HEK293 (cell line): ENCODE data around the gene PLP1.
"Not testable (repeated sequence)": the region's sequence is repeated elsewhere in the genome, so short reads cannot be mapped to it uniquely, and the experiment has no call there.

ENCODE experiments used
- CTCF ChIA-PET: fragments of 350-600 bp; formaldehyde crosslinking; extraction: SDS; loops from one replicate; lab custom pipeline; 2021; ENCODE audit warnings: antibody characterized with exemption; lab: Yijun Ruan, JAX
- POLR2A ChIA-PET: fragments of 300-600 bp; formaldehyde crosslinking; extraction: SDS; loops from one replicate; lab custom pipeline; 2020; ENCODE audit warnings: antibody characterized with exemption, inconsistent platforms; lab: Yijun Ruan, JAX
- H3K27ac ChIP-seq: fragments of 200-500 bp; sonication (Bioruptor generic); 2 replicates; pipeline ENCODE4 v1.5.1; 2014; ENCODE audit warnings: low read depth, low read length, control low read depth, inconsistent platforms; ENCODE audit errors: extremely low read depth
- H3K36me3 ChIP-seq, 2 experiments: fragments of 200-500 bp in 1 of 2; sonication (Bioruptor generic) in 1 of 2; 1 replicate in 1 of 2; 2 replicates in 1 of 2; pipeline ENCODE4 v1.5.1; 2014 to 2017; ENCODE audit warnings: inconsistent platforms in 2 of 2, low read length in 2 of 2; ENCODE audit not compliant: control insufficient read depth in 2 of 2, insufficient read depth in 1 of 2
- H3K4me1 ChIP-seq: fragments of 200-500 bp; sonication (Bioruptor generic); 2 replicates; pipeline ENCODE4 v1.5.1; 2014; ENCODE audit warnings: mild to moderate bottlenecking, low read length, inconsistent platforms; ENCODE audit not compliant: control insufficient read depth, insufficient read depth
- H3K4me3 ChIP-seq: 2 replicates; pipeline ENCODE4 v1.5.1; 2011; ENCODE audit warnings: low read depth, mild to moderate bottlenecking, control low read depth, low read length, moderate library complexity
- H3K9me3 ChIP-seq: fragments of 200-500 bp; sonication (Bioruptor generic); 2 replicates; pipeline ENCODE4 v1.5.1; 2014; ENCODE audit warnings: low read depth, low read length, inconsistent platforms; ENCODE audit not compliant: control insufficient read depth, insufficient read depth
- GFI1B ChIP-seq: fragments of 450-650 bp; formaldehyde crosslinking; IDR thresholded peaks from 2 replicates; pipeline ENCODE4 v1.5.1; 2016; ENCODE audit warnings: missing biosample characterization, missing genetic modification characterization
- ZFP3 ChIP-seq: fragments of 450-650 bp; formaldehyde crosslinking; IDR thresholded peaks from 2 replicates; pipeline ENCODE4 v1.5.1; 2016; ENCODE audit warnings: low read depth, missing biosample characterization, missing genetic modification characterization
- ZNF121 ChIP-seq: fragments of 450-650 bp; formaldehyde crosslinking; IDR thresholded peaks from 2 replicates; pipeline ENCODE4 v1.5.1; 2016; ENCODE audit warnings: missing biosample characterization, missing genetic modification characterization
- ZNF274 ChIP-seq, 2 experiments: fragments of 200-500 bp in 1 of 2; fragments of 450-650 bp in 1 of 2; sonication (Bioruptor generic) in 1 of 2; formaldehyde crosslinking in 1 of 2; IDR thresholded peaks; 2 replicates each; pipeline versions ENCODE4 v1.5.1 to v1.6.1; 2014 to 2016; ENCODE audit warnings: borderline replicate concordance in 1 of 2, inconsistent platforms in 1 of 2, low read length in 1 of 2, missing biosample characterization in 1 of 2, missing genetic modification characterization in 1 of 2
- ZNF423 ChIP-seq: fragments of 450-650 bp; formaldehyde crosslinking; IDR thresholded peaks from 2 replicates; pipeline ENCODE4 v1.5.1; 2016; ENCODE audit warnings: missing biosample characterization, missing genetic modification characterization
- ZNF654 ChIP-seq: fragments of 450-650 bp; formaldehyde crosslinking; IDR thresholded peaks from 2 replicates; pipeline ENCODE4 v1.5.1; 2016; ENCODE audit warnings: low read depth, missing biosample characterization, missing genetic modification characterization
- ZNF701 ChIP-seq: fragments of 450-650 bp; formaldehyde crosslinking; IDR thresholded peaks from 2 replicates; pipeline ENCODE4 v1.5.1; 2016; ENCODE audit warnings: missing biosample characterization, missing genetic modification characterization
- TF ChIP-seq, protein P1 (sequence below): fragments of 450-650 bp; formaldehyde crosslinking; IDR thresholded peaks from 2 replicates; pipeline ENCODE4 v1.5.1; 2016; ENCODE audit warnings: missing biosample characterization, missing genetic modification characterization, borderline replicate concordance
- TF ChIP-seq, protein P2 (sequence below): fragments of 450-650 bp; formaldehyde crosslinking; IDR thresholded peaks from 2 replicates; pipeline ENCODE4 v1.5.1; 2016; ENCODE audit warnings: missing biosample characterization, missing genetic modification characterization
- TF ChIP-seq, protein P3 (sequence below): fragments of 450-650 bp; formaldehyde crosslinking; IDR thresholded peaks from 2 replicates; pipeline ENCODE4 v1.5.1; 2017; ENCODE audit warnings: missing biosample characterization, missing genetic modification characterization

Gene PLP1

DNA sequence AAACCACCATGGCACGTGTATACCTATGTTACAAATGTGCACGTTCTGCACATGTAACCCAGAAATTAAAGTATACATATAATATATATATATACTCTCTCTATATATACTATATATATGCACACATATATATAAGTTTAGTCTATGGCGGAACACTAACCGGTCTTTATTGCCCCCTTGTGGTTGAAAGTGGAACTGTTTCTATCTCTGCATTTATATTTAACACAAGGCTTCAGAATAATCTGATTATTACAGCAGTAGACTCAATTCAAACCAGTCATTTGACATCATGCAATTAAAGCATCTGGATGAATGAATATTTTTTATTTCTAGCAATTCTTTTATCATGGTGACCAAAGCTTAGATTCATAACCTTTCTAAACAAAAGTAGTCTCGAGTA lies 40.9 kb downstream of the PLP1 start:
- ChIA-PET POLR2A (no interaction called here), CTCF (interaction anchor here (0.6 to 3.9 kb wide), 20 partner anchors 9 to 284 kb away, joined by 3 to 19 read pairs (median 4); partner anchors contain the start of genes RAB9B and TMEM31)
- Histone ChIP-seq H3K4me1 (no peaks in the 10 kb centered on the region), H3K9me3 (no peaks in the 10 kb centered on the region), H3K4me3 (no peak overlapping the region), H3K27ac (no peak overlapping the region), H3K36me3 (no peaks in the 10 kb centered on the region)
- TF ChIP-seq ZFP3 (tag by site-specific recombination) (no peak), GFI1B (tag by site-specific recombination) (no peak), ZNF654 (tag by site-specific recombination) (peak; percentile 60), ZNF423 (tag by site-specific recombination) (no peak), ZNF701 (tag by site-specific recombination) (no peak)
- TF ChIP-seq, protein P1, sequence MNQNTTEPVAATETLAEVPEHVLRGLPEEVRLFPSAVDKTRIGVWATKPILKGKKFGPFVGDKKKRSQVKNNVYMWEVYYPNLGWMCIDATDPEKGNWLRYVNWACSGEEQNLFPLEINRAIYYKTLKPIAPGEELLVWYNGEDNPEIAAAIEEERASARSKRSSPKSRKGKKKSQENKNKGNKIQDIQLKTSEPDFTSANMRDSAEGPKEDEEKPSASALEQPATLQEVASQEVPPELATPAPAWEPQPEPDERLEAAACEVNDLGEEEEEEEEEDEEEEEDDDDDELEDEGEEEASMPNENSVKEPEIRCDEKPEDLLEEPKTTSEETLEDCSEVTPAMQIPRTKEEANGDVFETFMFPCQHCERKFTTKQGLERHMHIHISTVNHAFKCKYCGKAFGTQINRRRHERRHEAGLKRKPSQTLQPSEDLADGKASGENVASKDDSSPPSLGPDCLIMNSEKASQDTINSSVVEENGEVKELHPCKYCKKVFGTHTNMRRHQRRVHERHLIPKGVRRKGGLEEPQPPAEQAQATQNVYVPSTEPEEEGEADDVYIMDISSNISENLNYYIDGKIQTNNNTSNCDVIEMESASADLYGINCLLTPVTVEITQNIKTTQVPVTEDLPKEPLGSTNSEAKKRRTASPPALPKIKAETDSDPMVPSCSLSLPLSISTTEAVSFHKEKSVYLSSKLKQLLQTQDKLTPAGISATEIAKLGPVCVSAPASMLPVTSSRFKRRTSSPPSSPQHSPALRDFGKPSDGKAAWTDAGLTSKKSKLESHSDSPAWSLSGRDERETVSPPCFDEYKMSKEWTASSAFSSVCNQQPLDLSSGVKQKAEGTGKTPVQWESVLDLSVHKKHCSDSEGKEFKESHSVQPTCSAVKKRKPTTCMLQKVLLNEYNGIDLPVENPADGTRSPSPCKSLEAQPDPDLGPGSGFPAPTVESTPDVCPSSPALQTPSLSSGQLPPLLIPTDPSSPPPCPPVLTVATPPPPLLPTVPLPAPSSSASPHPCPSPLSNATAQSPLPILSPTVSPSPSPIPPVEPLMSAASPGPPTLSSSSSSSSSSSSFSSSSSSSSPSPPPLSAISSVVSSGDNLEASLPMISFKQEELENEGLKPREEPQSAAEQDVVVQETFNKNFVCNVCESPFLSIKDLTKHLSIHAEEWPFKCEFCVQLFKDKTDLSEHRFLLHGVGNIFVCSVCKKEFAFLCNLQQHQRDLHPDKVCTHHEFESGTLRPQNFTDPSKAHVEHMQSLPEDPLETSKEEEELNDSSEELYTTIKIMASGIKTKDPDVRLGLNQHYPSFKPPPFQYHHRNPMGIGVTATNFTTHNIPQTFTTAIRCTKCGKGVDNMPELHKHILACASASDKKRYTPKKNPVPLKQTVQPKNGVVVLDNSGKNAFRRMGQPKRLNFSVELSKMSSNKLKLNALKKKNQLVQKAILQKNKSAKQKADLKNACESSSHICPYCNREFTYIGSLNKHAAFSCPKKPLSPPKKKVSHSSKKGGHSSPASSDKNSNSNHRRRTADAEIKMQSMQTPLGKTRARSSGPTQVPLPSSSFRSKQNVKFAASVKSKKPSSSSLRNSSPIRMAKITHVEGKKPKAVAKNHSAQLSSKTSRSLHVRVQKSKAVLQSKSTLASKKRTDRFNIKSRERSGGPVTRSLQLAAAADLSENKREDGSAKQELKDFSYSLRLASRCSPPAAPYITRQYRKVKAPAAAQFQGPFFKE (tag by site-specific recombination) = no peak
- TF ChIP-seq, protein P2, sequence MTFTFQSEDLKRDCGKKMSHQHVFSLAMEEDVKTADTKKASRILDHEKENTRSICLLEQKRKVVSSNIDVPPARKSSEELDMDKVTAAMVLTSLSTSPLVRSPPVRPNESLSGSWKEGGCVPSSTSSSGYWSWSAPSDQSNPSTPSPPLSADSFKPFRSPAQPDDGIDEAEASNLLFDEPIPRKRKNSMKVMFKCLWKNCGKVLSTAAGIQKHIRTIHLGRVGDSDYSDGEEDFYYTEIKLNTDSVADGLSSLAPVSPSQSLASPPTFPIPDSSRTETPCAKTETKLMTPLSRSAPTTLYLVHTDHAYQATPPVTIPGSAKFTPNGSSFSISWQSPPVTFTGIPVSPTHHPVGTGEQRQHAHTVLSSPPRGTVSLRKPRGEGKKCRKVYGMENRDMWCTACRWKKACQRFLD (tag by site-specific recombination) = no peak

DNA sequence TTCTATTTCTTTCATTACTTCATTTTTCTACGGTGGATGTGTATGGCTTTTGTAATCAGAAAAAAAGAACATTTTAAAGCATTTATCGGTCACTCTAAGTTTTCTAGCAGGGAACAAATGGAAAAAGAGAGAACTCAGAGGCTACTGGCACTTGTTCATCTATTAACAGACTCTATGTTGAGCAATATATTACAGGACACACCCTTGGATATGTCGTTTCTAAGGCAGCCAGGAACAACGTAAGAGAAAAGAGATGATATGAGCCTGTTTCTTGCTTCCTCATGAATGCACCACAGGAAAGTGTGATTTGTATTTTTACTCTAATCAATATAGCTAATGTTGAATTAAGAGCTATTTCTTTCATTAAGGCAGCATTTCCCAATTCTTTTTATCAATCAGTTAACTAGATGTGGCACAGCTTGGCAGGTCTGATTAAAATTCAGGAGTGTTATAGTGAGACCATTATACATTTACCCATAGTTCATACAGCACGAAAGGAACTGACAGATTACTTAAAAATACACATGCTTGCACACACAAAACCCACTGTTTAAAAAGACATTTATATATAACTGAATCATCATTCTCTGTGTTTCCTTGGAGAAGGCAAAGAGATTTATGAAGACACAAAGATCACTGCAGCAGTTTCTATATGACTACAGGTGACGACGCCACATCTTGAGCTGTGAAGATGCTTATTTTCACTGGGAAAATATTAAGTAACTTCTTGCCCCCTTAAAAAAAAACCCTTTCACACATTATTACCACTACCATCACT lies 42.4 kb downstream of the PLP1 start:
- TF ChIP-seq ZNF274 (IDR thresholded peaks at IDR 0.05; ENCODE audit: low read length) = no peak
- no peak for TF ChIP-seq ZNF274 (tag by site-specific recombination; IDR thresholded peaks at IDR 0.05; ENCODE audit: borderline replicate concordance)
- no peak for TF ChIP-seq ZNF121 (tag by site-specific recombination)
- Histone ChIP-seq H3K36me3 (no peaks in the 10 kb centered on the region), H3K4me3 (no peak overlapping the region), H3K9me3 (no peaks in the 10 kb centered on the region), H3K4me1 (no peaks in the 10 kb centered on the region), H3K27ac (no peak overlapping the region)
- ChIA-PET POLR2A (no interaction called here), CTCF (interaction anchor here (0.6 to 3.9 kb wide), 14 partner anchors 10 to 893 kb away, joined by 3 to 19 read pairs (median 4); partner anchors contain the start of gene TMEM31)

DNA sequence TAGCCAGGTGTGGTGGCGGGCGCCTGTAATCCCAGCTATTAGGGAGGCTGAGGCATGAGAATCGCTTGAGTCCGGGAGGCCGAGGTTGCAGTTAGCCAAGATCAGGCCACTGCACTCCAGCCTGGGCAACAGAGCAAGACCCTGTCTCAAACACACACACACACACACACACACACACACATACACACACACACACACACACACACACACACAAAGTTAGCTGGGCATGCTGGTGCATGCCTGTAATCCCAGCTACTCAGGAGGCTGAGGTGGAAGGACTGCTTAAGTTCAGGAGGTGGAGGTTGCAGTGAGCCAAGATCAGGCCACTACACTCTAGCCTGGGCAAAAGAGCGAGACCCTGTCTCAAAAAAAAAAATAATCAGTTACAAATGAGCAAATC lies 44.2 kb downstream of the PLP1 start:
- H3K9me3 ChIP-seq, H3K4me3 ChIP-seq, H3K27ac ChIP-seq, H3K36me3 ChIP-seq, H3K4me1 ChIP-seq, POLR2A ChIA-PET: not testable (repeated sequence)
- TF ChIP-seq ZNF121 (tag by site-specific recombination) = 0 out of 2 replicates have a peak, but pooled peaks have one; percentile 41
- TF ChIP-seq, protein P3, sequence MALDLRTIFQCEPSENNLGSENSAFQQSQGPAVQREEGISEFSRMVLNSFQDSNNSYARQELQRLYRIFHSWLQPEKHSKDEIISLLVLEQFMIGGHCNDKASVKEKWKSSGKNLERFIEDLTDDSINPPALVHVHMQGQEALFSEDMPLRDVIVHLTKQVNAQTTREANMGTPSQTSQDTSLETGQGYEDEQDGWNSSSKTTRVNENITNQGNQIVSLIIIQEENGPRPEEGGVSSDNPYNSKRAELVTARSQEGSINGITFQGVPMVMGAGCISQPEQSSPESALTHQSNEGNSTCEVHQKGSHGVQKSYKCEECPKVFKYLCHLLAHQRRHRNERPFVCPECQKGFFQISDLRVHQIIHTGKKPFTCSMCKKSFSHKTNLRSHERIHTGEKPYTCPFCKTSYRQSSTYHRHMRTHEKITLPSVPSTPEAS (tag by site-specific recombination) = peak; percentile 92
- CTCF ChIA-PET = interaction anchor here (1.8 kb wide), 1 partner anchor 109 kb away, joined by 6 read pairs; no protein-coding TSS in a partner anchor
